ENCODE measurements around the gene BCL2L12.
"Not testable (repeated sequence)": the region's sequence is repeated elsewhere in the genome, so short reads cannot be mapped to it uniquely, and the experiment has no call there.

Gene BCL2L12

GRCh38 chr19:49716154-49716553 is 50.4 kb downstream of the BCL2L12 start:
- TF ChIP-seq CTCF (IDR thresholded peaks at IDR 0.05): no peak
- Mint-ChIP-seq H3K27ac (no peak overlapping the region), H3K4me1 (peaks cover 5% of the 10 kb centered on the region), H3K36me3 (ENCODE audit: low read depth) (peaks cover 38% of the 10 kb centered on the region), H3K27me3 (ENCODE audit: low read depth, poor library complexity) (no peaks in the 10 kb centered on the region), H3K4me3 (no peak overlapping the region), H3K9me3 (no peaks in the 10 kb centered on the region)
- no peak for DNase-seq

- Mint-ChIP-seq H3K9me3 (peaks cover 4% of the 10 kb centered on the region), H3K4me1 (peaks cover 5% of the 10 kb centered on the region), H3K36me3 (ENCODE audit: low read depth) (peaks cover 19% of the 10 kb centered on the region), H3K4me3 (no peak overlapping the region), H3K27ac (no peak overlapping the region), H3K27me3 (ENCODE audit: low read depth, poor library complexity) (no peaks in the 10 kb centered on the region)
- DNase-seq: no peak
- TF ChIP-seq CTCF (IDR thresholded peaks at IDR 0.05): no peak
Measured at GRCh38 chr19:49718511-49718910, 52.8 kb downstream of the BCL2L12 start.

GRCh38 chr19:49718991-49719390 is 53.3 kb downstream of the BCL2L12 start:
- Mint-ChIP-seq H3K4me3 (no peak overlapping the region), H3K36me3 (ENCODE audit: low read depth) (peaks cover 14% of the 10 kb centered on the region), H3K27me3 (ENCODE audit: low read depth, poor library complexity) (peaks cover 3% of the 10 kb centered on the region), H3K4me1 (peaks cover 5% of the 10 kb centered on the region), H3K9me3 (peaks cover 5% of the 10 kb centered on the region), H3K27ac (no peak overlapping the region)
- DNase-seq: no peak
- no peak for TF ChIP-seq CTCF (IDR thresholded peaks at IDR 0.05)

GRCh38 chr19:49719420-49719819 is 53.7 kb downstream of the BCL2L12 start:
- not testable (repeated sequence) for H3K9me3 Mint-ChIP-seq

More at GRCh38 chr19:49719420-49719819, 53.7 kb downstream of the BCL2L12 start:
- H3K4me1 Mint-ChIP-seq; DNase-seq; H3K4me3 Mint-ChIP-seq; H3K27ac Mint-ChIP-seq; H3K36me3 Mint-ChIP-seq (ENCODE audit: low read depth); H3K27me3 Mint-ChIP-seq (ENCODE audit: low read depth, poor library complexity): not testable (repeated sequence)

All from nephron progenitor cell (in vitro differentiated cells).